GM21367 (cell line): ENCODE data around the gene SIRPG.
"Not testable (repeated sequence)": the region's sequence is repeated elsewhere in the genome, so short reads cannot be mapped to it uniquely, and the experiment has no call there.

Experiments used
- ATAC-seq: cut with Tn5 transposase; IDR thresholded peaks from one replicate; pipeline ENCODE4 v1.9.1; 2021; ENCODE audit not compliant: unreplicated experiment

The SIRPG gene

GRCh38 chr20:1672728-1673127 is 15.1 kb upstream of the SIRPG start:
- ATAC-seq: no peak

GRCh38 chr20:1671891-1672669 is 14.5 kb upstream of the SIRPG start:
- ATAC-seq: no peak

- ATAC-seq: no peak
Observed at GRCh38 chr20:1669304-1669703, 11.7 kb upstream of the SIRPG start.

- ATAC-seq: no peak
Observed at GRCh38 chr20:1667502-1668085, 10.0 kb upstream of the SIRPG start.

- no peak for ATAC-seq
Observed at GRCh38 chr20:1666802-1667201, 9.2 kb upstream of the SIRPG start.

GRCh38 chr20:1665345-1665744 is 7.8 kb upstream of the SIRPG start:
- ATAC-seq: no peak

- no peak for ATAC-seq
Observed at GRCh38 chr20:1664911-1665310, 7.3 kb upstream of the SIRPG start.

GRCh38 chr20:1663917-1664316 is 6.3 kb upstream of the SIRPG start:
- ATAC-seq: no peak

GRCh38 chr20:1661542-1662299 is 4.1 kb upstream of the SIRPG start:
- ATAC-seq: no peak

GRCh38 chr20:1660246-1660645 is 2.7 kb upstream of the SIRPG start:
- no peak for ATAC-seq

GRCh38 chr20:1656844-1657243 is 735 bp downstream of the SIRPG start:
- ATAC-seq: no peak

GRCh38 chr20:1654996-1655395 is 2.6 kb downstream of the SIRPG start:
- no peak for ATAC-seq

GRCh38 chr20:1652960-1653359 is 4.6 kb downstream of the SIRPG start:
- no peak for ATAC-seq

GRCh38 chr20:1652104-1652503 is 5.5 kb downstream of the SIRPG start:
- ATAC-seq: no peak

- no peak for ATAC-seq
Observed at GRCh38 chr20:1651268-1652058, 6.1 kb downstream of the SIRPG start.

GRCh38 chr20:1648101-1648500 is 9.5 kb downstream of the SIRPG start:
- ATAC-seq: no peak

GRCh38 chr20:1646975-1647431 is 10.6 kb downstream of the SIRPG start:
- ATAC-seq: no peak

GRCh38 chr20:1644101-1644962 is 13.2 kb downstream of the SIRPG start:
- ATAC-seq: no peak

- ATAC-seq: not testable (repeated sequence)
Observed at GRCh38 chr20:1638643-1639042, 18.9 kb downstream of the SIRPG start.

- ATAC-seq: no peak
Observed at GRCh38 chr20:1637755-1638154, 19.8 kb downstream of the SIRPG start.
